ENCODE measurements around the gene TAS2R10.

The TAS2R10 gene

GRCh38 chr12:10826258-10826657, at the start of gene TAS2R10:
Gene TAS2R10, minus strand, starts transcription at chr12:10826358. Its CDS starts 89 bp downstream, at chr12:10826269.
- H3K9me3 ChIP-seq (ENCODE audit: control insufficient read depth, insufficient read depth, low read length) = no peaks in the 10 kb centered on the region
- no peaks in the 10 kb centered on the region for H3K9me2 ChIP-seq (replicated peaks; ENCODE audit: control insufficient read depth, low read length)
- H3K4me2 ChIP-seq (ENCODE audit: low read length) = no peak within 1 kb of the TSS
- H4K20me1 ChIP-seq (ENCODE audit: control insufficient read depth, insufficient read depth, low read depth, low read length) = no peaks in the 10 kb centered on the region
- no peaks in the 10 kb centered on the region for H3K79me2 ChIP-seq (ENCODE audit: control insufficient read depth, low read length)
- H3K27ac ChIP-seq (ENCODE audit: low read depth, low read length) = no peak within 1 kb of the TSS
- H3K27me3 ChIP-seq (ENCODE audit: control insufficient read depth, low read length) = no peaks in the 10 kb centered on the region
- no peak for TF ChIP-seq CTCF (IDR thresholded peaks at IDR 0.05; ENCODE audit: low read depth, low read length, poor library complexity, severe bottlenecking)
- no peak for TF ChIP-seq EZH2phosphoT487 (IDR thresholded peaks at IDR 0.05; ENCODE audit: borderline replicate concordance, low read length)
- no peak within 1 kb of the TSS for H3K4me3 ChIP-seq (ENCODE audit: low read length)
- H3K4me1 ChIP-seq (ENCODE audit: control insufficient read depth, low read length) = no peaks in the 10 kb centered on the region
- H3K36me3 ChIP-seq (ENCODE audit: control insufficient read depth, low read length) = no peaks in the 10 kb centered on the region
- no peaks in the 10 kb centered on the region for H3F3A ChIP-seq (ENCODE audit: control insufficient read depth, insufficient read depth)

- Histone ChIP-seq H3K9me2 (replicated peaks; ENCODE audit: control insufficient read depth, low read length) (no peaks in the 10 kb centered on the region), H3K27ac (ENCODE audit: low read depth, low read length) (no peak overlapping the region), H3K4me1 (ENCODE audit: control insufficient read depth, low read length) (no peaks in the 10 kb centered on the region), H3K27me3 (ENCODE audit: control insufficient read depth, low read length) (no peaks in the 10 kb centered on the region), H3K36me3 (ENCODE audit: control insufficient read depth, low read length) (no peaks in the 10 kb centered on the region), H3F3A (ENCODE audit: control insufficient read depth, insufficient read depth) (no peaks in the 10 kb centered on the region), H4K20me1 (ENCODE audit: control insufficient read depth, insufficient read depth, low read depth, low read length) (no peaks in the 10 kb centered on the region), H3K4me2 (ENCODE audit: low read length) (no peak overlapping the region), H3K9me3 (ENCODE audit: control insufficient read depth, insufficient read depth, low read length) (no peaks in the 10 kb centered on the region), H3K4me3 (ENCODE audit: low read length) (no peak overlapping the region), H3K79me2 (ENCODE audit: control insufficient read depth, low read length) (no peaks in the 10 kb centered on the region)
- no peak for TF ChIP-seq CTCF (IDR thresholded peaks at IDR 0.05; ENCODE audit: low read depth, low read length, poor library complexity, severe bottlenecking)
- no peak for TF ChIP-seq EZH2phosphoT487 (IDR thresholded peaks at IDR 0.05; ENCODE audit: borderline replicate concordance, low read length)
Observed at GRCh38 chr12:10873378-10873777, 47.2 kb upstream of the TAS2R10 start.

- Histone ChIP-seq H3K36me3 (ENCODE audit: control insufficient read depth, low read length) (no peaks in the 10 kb centered on the region), H3K9me2 (replicated peaks; ENCODE audit: control insufficient read depth, low read length) (no peaks in the 10 kb centered on the region), H3K9me3 (ENCODE audit: control insufficient read depth, insufficient read depth, low read length) (no peaks in the 10 kb centered on the region), H3K79me2 (ENCODE audit: control insufficient read depth, low read length) (no peaks in the 10 kb centered on the region), H3K27me3 (ENCODE audit: control insufficient read depth, low read length) (no peaks in the 10 kb centered on the region), H3K4me2 (ENCODE audit: low read length) (no peak overlapping the region), H3K27ac (ENCODE audit: low read depth, low read length) (no peak overlapping the region), H4K20me1 (ENCODE audit: control insufficient read depth, insufficient read depth, low read depth, low read length) (no peaks in the 10 kb centered on the region), H3K4me3 (ENCODE audit: low read length) (no peak overlapping the region), H3F3A (ENCODE audit: control insufficient read depth, insufficient read depth) (no peaks in the 10 kb centered on the region), H3K4me1 (ENCODE audit: control insufficient read depth, low read length) (no peaks in the 10 kb centered on the region)
- TF ChIP-seq EZH2phosphoT487 (IDR thresholded peaks at IDR 0.05; ENCODE audit: borderline replicate concordance, low read length) (no peak), CTCF (IDR thresholded peaks at IDR 0.05; ENCODE audit: low read depth, low read length, poor library complexity, severe bottlenecking) (no peak)
Observed at GRCh38 chr12:10867381-10867780, 41.2 kb upstream of the TAS2R10 start.

Measured in DOHH2 (cell line).